ENCODE results near the gene TNFRSF14.

DNA sequence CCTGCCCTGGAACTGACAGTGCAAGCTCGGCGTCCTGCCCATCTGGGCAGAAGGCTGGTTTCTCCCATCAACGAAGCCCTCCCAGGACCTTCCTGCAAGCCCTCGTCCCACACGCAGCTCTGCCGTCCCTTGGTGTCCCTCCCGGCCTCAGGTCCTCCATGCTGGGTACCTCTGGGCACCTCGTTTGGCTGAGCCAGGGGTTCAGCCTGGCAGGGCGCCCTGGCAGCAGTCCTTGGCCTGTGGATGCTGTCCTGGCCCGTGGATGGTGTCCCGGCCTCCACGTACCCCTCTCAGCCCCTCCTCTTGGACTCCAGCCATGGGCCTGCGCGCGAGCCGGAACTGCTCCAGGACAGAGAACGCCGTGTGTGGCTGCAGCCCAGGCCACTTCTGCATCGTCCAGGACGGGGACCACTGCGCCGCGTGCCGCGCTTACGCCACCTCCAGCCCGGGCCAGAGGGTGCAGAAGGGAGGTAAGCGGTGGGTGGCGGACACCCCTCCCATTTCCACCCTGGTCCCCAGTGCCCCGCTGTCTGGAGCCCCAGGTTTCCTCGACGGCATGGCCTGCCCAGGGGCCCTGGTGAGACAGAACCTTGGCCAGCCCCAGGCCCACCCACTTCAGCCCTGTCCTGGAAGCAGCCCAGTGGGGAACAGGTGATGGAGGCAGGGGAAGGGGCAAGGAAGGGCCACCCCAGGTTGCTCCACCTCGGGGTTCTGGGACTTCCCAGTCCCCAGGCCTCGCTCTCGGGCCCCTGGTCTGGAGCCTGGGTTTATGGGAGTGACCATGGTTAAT lies 3.5 kb downstream of the TNFRSF14 start:
- TF ChIP-seq POLR2A (IDR thresholded peaks at IDR 0.05; ENCODE audit: low read depth, low read length) = no peak
- TF ChIP-seq POLR2AphosphoS5 (IDR thresholded peaks at IDR 0.05; ENCODE audit: low read depth, low read length) = no peak
- TF ChIP-seq TAF1 (IDR thresholded peaks at IDR 0.05; ENCODE audit: low read depth, low read length) = no peak
